A549 (cell line): ENCODE results near the gene PPHLN1.

Experiments used
- BCL3 ChIP-seq: fragments of >200 bp; sonication (Bioruptor Twin); formaldehyde crosslinking; IDR thresholded peaks from 3 replicates; pipeline ENCODE4 v1.6.1; 2016
- CHD2 ChIP-seq: fragments of 150-350 bp; IDR thresholded peaks from 2 replicates; pipeline ENCODE4 v1.6.1; 2014; ENCODE audit warnings: low read length; ENCODE audit not compliant: partially characterized antibody
- CTCF ChIP-seq: fragments of >200 bp; sonication (Bioruptor Twin); formaldehyde crosslinking; IDR thresholded peaks from 3 replicates; pipeline ENCODE4 v1.5.1; 2016
- POLR2A ChIP-seq: IDR thresholded peaks from 2 replicates; pipeline ENCODE4 v1.6.1; 2012; ENCODE audit warnings: mild to moderate bottlenecking, low read length

DNA sequence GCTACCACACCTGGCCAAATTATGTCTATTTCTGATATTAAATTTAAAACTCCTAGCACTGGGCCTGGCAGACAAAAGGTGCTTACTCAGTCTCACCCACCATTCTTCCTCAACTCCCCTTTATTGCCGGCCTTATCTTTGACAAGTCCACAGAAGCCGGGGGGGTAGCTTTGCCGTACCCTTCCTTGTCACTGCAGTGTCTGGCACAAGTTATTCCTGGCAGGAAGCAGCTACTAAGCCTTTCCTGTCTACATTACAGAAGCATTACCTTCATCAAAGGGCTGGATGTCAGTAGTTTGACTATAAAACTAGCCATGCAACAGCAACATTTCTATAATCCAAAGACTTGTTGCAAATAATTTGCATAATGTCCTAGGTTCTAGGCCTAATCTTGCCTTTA, 136.5 kb downstream of the PPHLN1 start:
- TF ChIP-seq CTCF (no peak), BCL3 (no peak), CHD2 (no peak), POLR2A (no peak)
